H1 (cell line): ENCODE results near the gene GNAQ. TPM values are rescaled to one million over a fixed set of nuclear protein-coding genes. Genes with fewer than 3 reads are reported as not detected.

Experiments used
- ASH2L ChIP-seq: fragments of 200-600, 300-600 bp; sonication (generic); IDR thresholded peaks from one replicate; pipeline ENCODE4 v1.7.1; 2017; ENCODE audit warnings: low read length
- SIRT6 ChIP-seq: IDR thresholded peaks from one replicate; pipeline ENCODE4 v1.7.1; 2012; ENCODE audit warnings: low read length, inconsistent platforms
- polyA plus RNA-seq, 7 experiments: library from polyadenylated mRNA; depleted of rRNA in 3 of 7; stranded (reverse) in 5 of 7; unstranded in 2 of 7; fragments of >200 nt in 5 of 7; fragments of 200-250 nt in 2 of 7; gene quantifications; 1 replicate in 5 of 7; 2 replicates in 1 of 7; 4 replicates in 1 of 7; pipeline versions ENCODE4 v1.2.1 to v1.2.3, GENCODE V29; 2011 to 2013; ENCODE audit warnings: missing spikeins in 2 of 7, mixed read lengths in 2 of 7
- total RNA-seq: library from RNA; stranded (reverse); fragmentation: NEBNext Ultra II Directional; extraction: Animal tissue kit (Norgen Biotek cat#: 25700); gene quantifications from 2 replicates; pipeline ENCODE4 v1.2.1, GENCODE V29; 2021

The GNAQ gene
- total and polyA plus RNA-seq, 2 of the 8 experiments (the other 6 are each of a cell fraction or from before 2014, with no cell fraction given) = 22.8 to 63.8 TPM

GRCh38 chr9:77847626-77848025 is 184.0 kb downstream of the GNAQ start (continued):
- TF ChIP-seq SIRT6 (no peak), ASH2L (no peak)
